ENCODE data around the gene MSRB1. TPM values are rescaled to one million over a fixed set of nuclear protein-coding genes. Genes with fewer than 3 reads are reported as not detected.

The MSRB1 gene
- total and polyA plus RNA-seq, 9 of the 15 experiments (the other 6 are each of a cell fraction or from before 2014, with no cell fraction given) = 5.4 to 33.7 (median 25.7) TPM

DNA sequence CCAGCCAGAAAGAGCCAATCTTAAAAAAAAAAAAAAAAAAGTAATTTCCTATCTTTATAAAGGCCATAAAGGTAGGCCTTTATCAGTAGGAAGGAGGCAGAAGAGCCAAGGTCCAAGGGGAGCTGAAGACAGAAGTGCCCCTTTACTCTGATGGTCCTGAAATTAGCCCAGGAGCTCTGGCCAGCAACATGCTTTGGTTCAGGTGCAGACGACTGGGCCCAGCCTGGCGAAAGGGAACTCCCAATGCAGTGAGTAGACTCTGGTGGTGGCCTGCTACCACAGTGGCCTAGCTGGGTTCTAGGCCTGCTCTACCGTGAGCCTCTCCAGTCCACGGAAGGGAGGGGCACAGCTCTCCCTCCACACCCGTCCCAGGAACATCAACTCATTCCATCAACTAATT, 47.9 kb downstream of the MSRB1 start (continued):
- TF ChIP-seq ZBTB40 (IDR thresholded peaks at IDR 0.05) (no peak), ZBTB40 (CRISPR knock-in tag; IDR thresholded peaks at IDR 0.05) (no peak), GABPA (tag; conservative IDR thresholded peaks at IDR 0.05; ENCODE audit: low read depth) (no peak), BMI1 (IDR thresholded peaks at IDR 0.05; ENCODE audit: low read length) (no peak), FOXA1 (IDR thresholded peaks at IDR 0.05; ENCODE audit: borderline replicate concordance) (no peak)
